COLO668 (cell line): ENCODE results near the gene NFE2L1.

ENCODE experiments used
- DNase-seq: peaks from one replicate; lab custom pipeline; 2025; ENCODE audit not compliant: unreplicated experiment; lab: John Stamatoyannopoulos, UW

NFE2L1 gene

GRCh38 chr17:48047113-48047740 lies 932 bp upstream of the NFE2L1 start:
- no peak for DNase-seq

GRCh38 chr17:48048384-48049126 lies 396 bp downstream of the NFE2L1 start:
- peak; percentile 78 for DNase-seq

DNA sequence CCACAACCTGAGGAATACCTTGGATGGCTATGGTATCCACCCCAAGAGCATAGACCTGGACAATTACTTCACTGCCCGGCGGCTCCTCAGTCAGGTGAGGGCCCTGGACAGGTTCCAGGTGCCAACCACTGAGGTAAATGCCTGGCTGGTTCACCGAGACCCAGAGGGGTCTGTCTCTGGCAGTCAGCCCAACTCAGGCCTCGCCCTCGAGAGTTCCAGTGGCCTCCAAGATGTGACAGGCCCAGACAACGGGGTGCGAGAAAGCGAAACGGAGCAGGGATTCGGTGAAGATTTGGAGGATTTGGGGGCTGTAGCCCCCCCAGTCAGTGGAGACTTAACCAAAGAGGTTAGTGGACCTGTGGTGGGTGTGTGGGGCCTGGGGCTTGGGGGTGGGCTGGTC lies 3.1 kb downstream of the NFE2L1 start:
- DNase-seq, result no peak

GRCh38 chr17:48051706-48052486 lies 3.7 kb downstream of the NFE2L1 start:
- peak; percentile 2 for DNase-seq

- DNase-seq, result peak; percentile 78
These were observed 5.0 kb downstream of the NFE2L1 start for GRCh38 chr17:48052956-48053757.

GRCh38 chr17:48053758-48054237 lies 5.6 kb downstream of the NFE2L1 start:
- DNase-seq, result no peak

- peak; percentile 33 for DNase-seq
These were observed 6.4 kb downstream of the NFE2L1 start for GRCh38 chr17:48054238-48055185.

- DNase-seq, result peak; percentile 1
These were observed 7.5 kb downstream of the NFE2L1 start for GRCh38 chr17:48055531-48056245.

- DNase-seq, result no peak
These were observed 8.1 kb downstream of the NFE2L1 start for GRCh38 chr17:48056246-48056745.

DNA sequence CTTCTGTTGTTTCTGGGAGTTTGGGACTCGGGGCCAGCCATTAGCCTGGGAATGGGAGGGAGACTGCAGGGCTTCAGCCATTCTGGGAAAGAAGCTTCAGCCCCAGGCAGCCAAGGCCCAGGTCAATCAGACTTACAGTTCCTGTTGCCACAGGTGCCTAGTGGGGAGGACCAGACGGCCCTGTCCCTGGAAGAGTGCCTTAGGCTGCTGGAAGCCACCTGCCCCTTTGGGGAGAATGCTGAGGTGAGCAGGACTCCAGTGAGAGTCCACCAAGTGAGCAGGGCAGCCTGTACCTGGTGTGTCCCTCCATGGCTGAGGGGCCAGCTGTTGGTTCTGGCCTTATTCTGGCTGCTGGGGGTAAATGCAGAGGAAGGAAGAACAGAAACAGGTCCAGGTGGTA lies 8.7 kb downstream of the NFE2L1 start:
- DNase-seq, result no peak

- DNase-seq, result no peak
These were observed 9.5 kb downstream of the NFE2L1 start for GRCh38 chr17:48057626-48058025.

GRCh38 chr17:48058393-48059124 lies 10.4 kb downstream of the NFE2L1 start:
- DNase-seq, result no peak

DNA sequence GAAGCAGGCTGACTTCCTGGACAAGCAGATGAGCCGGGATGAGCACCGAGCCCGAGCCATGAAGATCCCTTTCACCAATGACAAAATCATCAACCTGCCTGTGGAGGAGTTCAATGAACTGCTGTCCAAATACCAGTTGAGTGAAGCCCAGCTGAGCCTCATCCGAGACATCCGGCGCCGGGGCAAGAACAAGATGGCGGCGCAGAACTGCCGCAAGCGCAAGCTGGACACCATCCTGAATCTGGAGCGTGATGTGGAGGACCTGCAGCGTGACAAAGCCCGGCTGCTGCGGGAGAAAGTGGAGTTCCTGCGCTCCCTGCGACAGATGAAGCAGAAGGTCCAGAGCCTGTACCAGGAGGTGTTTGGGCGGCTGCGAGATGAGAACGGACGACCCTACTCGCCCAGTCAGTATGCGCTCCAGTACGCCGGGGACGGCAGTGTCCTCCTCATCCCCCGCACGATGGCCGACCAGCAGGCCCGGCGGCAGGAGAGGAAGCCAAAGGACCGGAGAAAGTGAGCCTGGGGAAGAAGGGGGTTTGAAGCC lies 11.0 kb downstream of the NFE2L1 start:
- no peak for DNase-seq

- no peak for DNase-seq
These were observed 12.1 kb downstream of the NFE2L1 start for GRCh38 chr17:48060249-48060648.

DNA sequence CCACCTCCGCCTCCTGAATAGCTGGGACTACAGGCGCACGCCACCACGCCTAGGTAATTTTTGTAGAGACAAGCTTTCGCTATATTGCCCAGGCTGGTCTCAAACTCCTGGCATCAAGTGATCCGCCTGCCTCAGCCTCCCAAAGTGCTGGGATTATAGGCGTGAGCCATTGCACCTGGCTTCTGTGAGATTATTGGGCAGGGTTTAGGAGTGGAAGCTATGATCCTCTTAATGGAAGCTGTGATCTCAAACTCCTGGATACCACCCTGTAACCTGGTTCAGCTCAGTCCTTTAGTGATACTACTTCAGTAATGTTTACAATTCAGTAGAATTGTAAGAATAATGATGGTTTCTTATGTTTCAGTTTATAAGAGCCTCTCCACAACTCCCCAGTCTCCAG lies 14.1 kb downstream of the NFE2L1 start:
- DNase-seq, result no peak

DNA sequence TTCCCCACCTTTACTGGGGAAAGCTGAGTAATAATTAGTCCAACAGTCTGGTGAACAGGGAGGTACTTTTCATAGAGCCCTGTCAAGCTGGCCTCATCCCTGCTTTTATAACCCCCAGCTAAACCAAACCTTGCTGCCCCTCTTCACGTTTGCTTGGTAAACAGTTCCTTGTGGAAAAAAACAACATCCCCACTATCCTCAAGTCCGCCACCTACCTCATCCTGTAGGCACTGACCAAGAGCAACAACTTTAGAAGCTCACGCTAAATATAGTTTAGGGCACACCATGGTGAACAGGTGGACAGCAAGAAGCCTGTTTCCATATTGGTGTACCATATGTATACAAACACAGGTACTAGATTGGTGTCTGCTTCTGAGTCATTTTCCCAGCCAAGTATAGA lies 16.5 kb downstream of the NFE2L1 start:
- DNase-seq, result no peak

GRCh38 chr17:48066192-48066591 lies 18.0 kb downstream of the NFE2L1 start:
- no peak for DNase-seq

DNA sequence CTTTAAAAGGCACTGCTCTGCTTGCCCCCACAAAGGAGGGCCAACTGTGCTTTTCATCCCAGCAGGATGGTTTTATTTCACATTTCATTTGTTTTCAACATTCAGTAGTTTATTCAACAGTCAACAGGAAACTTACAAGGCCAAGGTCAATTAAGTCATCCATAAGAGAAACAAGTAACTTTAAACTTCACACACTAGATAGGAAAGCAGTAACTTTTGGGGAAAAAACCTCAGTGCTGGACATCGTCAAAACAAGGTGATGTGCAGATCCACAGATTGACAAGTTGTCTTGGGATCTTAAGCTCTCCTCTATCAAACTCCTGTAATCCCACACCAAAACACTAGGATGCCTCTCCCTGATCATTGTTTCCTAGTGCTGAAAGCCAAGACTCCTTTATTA lies 18.5 kb downstream of the NFE2L1 start:
- no peak for DNase-seq
